HEK293 (cell line): ENCODE data around the gene HS3ST1.

Experiments
- CTCF ChIA-PET: fragments of 350-600 bp; formaldehyde crosslinking; extraction: SDS; loops from one replicate; lab custom pipeline; 2021; ENCODE audit warnings: antibody characterized with exemption; lab: Yijun Ruan, JAX
- POLR2A ChIA-PET: fragments of 300-600 bp; formaldehyde crosslinking; extraction: SDS; loops from one replicate; lab custom pipeline; 2020; ENCODE audit warnings: antibody characterized with exemption, inconsistent platforms; lab: Yijun Ruan, JAX
- H3K27ac ChIP-seq: fragments of 200-500 bp; sonication (Bioruptor generic); 2 replicates; pipeline ENCODE4 v1.5.1; 2014; ENCODE audit warnings: low read depth, low read length, control low read depth, inconsistent platforms; ENCODE audit errors: extremely low read depth
- H3K36me3 ChIP-seq, 2 experiments: fragments of 200-500 bp in 1 of 2; sonication (Bioruptor generic) in 1 of 2; 1 replicate in 1 of 2; 2 replicates in 1 of 2; pipeline ENCODE4 v1.5.1; 2014 to 2017; ENCODE audit warnings: inconsistent platforms in 2 of 2, low read length in 2 of 2; ENCODE audit not compliant: control insufficient read depth in 2 of 2, insufficient read depth in 1 of 2
- H3K4me1 ChIP-seq: fragments of 200-500 bp; sonication (Bioruptor generic); 2 replicates; pipeline ENCODE4 v1.5.1; 2014; ENCODE audit warnings: mild to moderate bottlenecking, low read length, inconsistent platforms; ENCODE audit not compliant: control insufficient read depth, insufficient read depth
- H3K4me3 ChIP-seq: 2 replicates; pipeline ENCODE4 v1.5.1; 2011; ENCODE audit warnings: low read depth, mild to moderate bottlenecking, control low read depth, low read length, moderate library complexity
- H3K9me3 ChIP-seq: fragments of 200-500 bp; sonication (Bioruptor generic); 2 replicates; pipeline ENCODE4 v1.5.1; 2014; ENCODE audit warnings: low read depth, low read length, inconsistent platforms; ENCODE audit not compliant: control insufficient read depth, insufficient read depth
- HOXA7 ChIP-seq: sonication (generic); formaldehyde crosslinking; IDR thresholded peaks from 2 replicates; pipeline ENCODE4 v1.8.1; 2022; ENCODE audit warnings: missing genetic modification reagents, borderline replicate concordance
- OSR2 ChIP-seq: fragments of 450-650 bp; formaldehyde crosslinking; IDR thresholded peaks from 2 replicates; pipeline ENCODE4 v1.5.1; 2016; ENCODE audit warnings: missing biosample characterization, missing genetic modification characterization
- ZFHX2 ChIP-seq: fragments of 450-650 bp; formaldehyde crosslinking; conservative IDR thresholded peaks from 2 replicates; pipeline ENCODE4 v1.5.1; 2016; ENCODE audit warnings: missing biosample characterization, missing genetic modification characterization
- ZFP37 ChIP-seq: fragments of 450-650 bp; formaldehyde crosslinking; IDR thresholded peaks from 2 replicates; pipeline ENCODE4 v1.5.1; 2016; ENCODE audit warnings: missing biosample characterization, missing genetic modification characterization
- ZFP69B ChIP-seq: fragments of 450-650 bp; formaldehyde crosslinking; IDR thresholded peaks from 2 replicates; pipeline ENCODE4 v1.5.1; 2016; ENCODE audit warnings: missing biosample characterization, missing genetic modification characterization
- ZNF24 ChIP-seq: fragments of 450-650 bp; formaldehyde crosslinking; IDR thresholded peaks from 2 replicates; pipeline ENCODE4 v1.5.1; 2016; ENCODE audit warnings: missing biosample characterization, missing genetic modification characterization
- ZXDB ChIP-seq: fragments of 450-650 bp; formaldehyde crosslinking; IDR thresholded peaks from 2 replicates; pipeline ENCODE4 v1.5.1; 2016; ENCODE audit warnings: missing biosample characterization, missing genetic modification characterization
- TF ChIP-seq, protein P1 (sequence below): fragments of 450-650 bp; formaldehyde crosslinking; IDR thresholded peaks from 2 replicates; pipeline ENCODE4 v1.5.1; 2016; ENCODE audit warnings: missing biosample characterization, missing genetic modification characterization, low read depth
- TF ChIP-seq, protein P2 (sequence below): fragments of 450-650 bp; formaldehyde crosslinking; IDR thresholded peaks from 2 replicates; pipeline ENCODE4 v1.5.1; 2017; ENCODE audit warnings: missing biosample characterization, missing genetic modification characterization
- TF ChIP-seq, protein P3 (sequence below): fragments of 450-650 bp; formaldehyde crosslinking; IDR thresholded peaks from 2 replicates; pipeline ENCODE4 v1.5.1; 2017; ENCODE audit warnings: missing biosample characterization, missing genetic modification characterization
- TF ChIP-seq, protein P4 (sequence below): sonication (generic); formaldehyde crosslinking; IDR thresholded peaks from 2 replicates; pipeline ENCODE4 v1.8.1; 2022; ENCODE audit warnings: mild to moderate bottlenecking, moderate library complexity, missing genetic modification reagents
- TF ChIP-seq, protein P5 (sequence below): fragments of 450-650 bp; formaldehyde crosslinking; IDR thresholded peaks from 2 replicates; pipeline ENCODE4 v1.5.0; 2017; ENCODE audit warnings: missing biosample characterization, missing genetic modification characterization, borderline replicate concordance
- TF ChIP-seq, protein P6 (sequence below): fragments of 450-650 bp; formaldehyde crosslinking; conservative IDR thresholded peaks from 2 replicates; pipeline ENCODE4 v1.5.1; 2016; ENCODE audit warnings: low read depth, missing biosample characterization, missing genetic modification characterization
- TF ChIP-seq, protein P7 (sequence below): fragments of 450-650 bp; formaldehyde crosslinking; IDR thresholded peaks from 2 replicates; pipeline ENCODE4 v1.5.1; 2016; ENCODE audit warnings: missing biosample characterization, missing genetic modification characterization

The HS3ST1 gene

DNA sequence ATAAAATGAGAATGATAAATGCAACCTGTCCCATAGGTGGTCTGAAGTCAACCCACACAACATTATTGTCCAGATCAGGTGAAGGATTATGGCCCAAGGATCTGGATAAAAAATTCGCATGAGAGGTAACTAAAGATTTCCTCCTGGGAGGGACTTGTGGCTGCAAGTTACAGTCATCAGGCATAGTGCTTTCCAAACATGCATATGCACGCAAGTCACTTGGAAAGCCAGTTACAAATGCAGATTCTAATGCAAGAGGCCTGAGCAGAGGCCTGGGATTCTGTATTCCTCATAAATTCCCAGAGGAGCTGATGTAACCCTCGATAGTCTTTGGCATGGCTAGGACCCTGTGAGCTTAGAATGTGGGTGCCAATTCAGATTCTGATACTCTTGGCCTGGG, 21.1 kb downstream of the HS3ST1 start:
- Histone ChIP-seq H3K4me1 (no peaks in the 10 kb centered on the region), H3K36me3 (no peaks in the 10 kb centered on the region), H3K27ac (no peak overlapping the region), H3K4me3 (no peak overlapping the region), H3K9me3 (no peaks in the 10 kb centered on the region)
- TF ChIP-seq, protein P1, sequence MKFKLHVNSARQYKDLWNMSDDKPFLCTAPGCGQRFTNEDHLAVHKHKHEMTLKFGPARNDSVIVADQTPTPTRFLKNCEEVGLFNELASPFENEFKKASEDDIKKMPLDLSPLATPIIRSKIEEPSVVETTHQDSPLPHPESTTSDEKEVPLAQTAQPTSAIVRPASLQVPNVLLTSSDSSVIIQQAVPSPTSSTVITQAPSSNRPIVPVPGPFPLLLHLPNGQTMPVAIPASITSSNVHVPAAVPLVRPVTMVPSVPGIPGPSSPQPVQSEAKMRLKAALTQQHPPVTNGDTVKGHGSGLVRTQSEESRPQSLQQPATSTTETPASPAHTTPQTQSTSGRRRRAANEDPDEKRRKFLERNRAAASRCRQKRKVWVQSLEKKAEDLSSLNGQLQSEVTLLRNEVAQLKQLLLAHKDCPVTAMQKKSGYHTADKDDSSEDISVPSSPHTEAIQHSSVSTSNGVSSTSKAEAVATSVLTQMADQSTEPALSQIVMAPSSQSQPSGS (tag by site-specific recombination) = no peak
- TF ChIP-seq, protein P2, sequence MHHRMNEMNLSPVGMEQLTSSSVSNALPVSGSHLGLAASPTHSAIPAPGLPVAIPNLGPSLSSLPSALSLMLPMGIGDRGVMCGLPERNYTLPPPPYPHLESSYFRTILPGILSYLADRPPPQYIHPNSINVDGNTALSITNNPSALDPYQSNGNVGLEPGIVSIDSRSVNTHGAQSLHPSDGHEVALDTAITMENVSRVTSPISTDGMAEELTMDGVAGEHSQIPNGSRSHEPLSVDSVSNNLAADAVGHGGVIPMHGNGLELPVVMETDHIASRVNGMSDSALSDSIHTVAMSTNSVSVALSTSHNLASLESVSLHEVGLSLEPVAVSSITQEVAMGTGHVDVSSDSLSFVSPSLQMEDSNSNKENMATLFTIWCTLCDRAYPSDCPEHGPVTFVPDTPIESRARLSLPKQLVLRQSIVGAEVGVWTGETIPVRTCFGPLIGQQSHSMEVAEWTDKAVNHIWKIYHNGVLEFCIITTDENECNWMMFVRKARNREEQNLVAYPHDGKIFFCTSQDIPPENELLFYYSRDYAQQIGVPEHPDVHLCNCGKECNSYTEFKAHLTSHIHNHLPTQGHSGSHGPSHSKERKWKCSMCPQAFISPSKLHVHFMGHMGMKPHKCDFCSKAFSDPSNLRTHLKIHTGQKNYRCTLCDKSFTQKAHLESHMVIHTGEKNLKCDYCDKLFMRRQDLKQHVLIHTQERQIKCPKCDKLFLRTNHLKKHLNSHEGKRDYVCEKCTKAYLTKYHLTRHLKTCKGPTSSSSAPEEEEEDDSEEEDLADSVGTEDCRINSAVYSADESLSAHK (tag by site-specific recombination) = no peak
- TF ChIP-seq HOXA7 (CRISPR knock-in tag) (no peak), ZFP69B (tag by site-specific recombination) (no peak)
- TF ChIP-seq, protein P3, sequence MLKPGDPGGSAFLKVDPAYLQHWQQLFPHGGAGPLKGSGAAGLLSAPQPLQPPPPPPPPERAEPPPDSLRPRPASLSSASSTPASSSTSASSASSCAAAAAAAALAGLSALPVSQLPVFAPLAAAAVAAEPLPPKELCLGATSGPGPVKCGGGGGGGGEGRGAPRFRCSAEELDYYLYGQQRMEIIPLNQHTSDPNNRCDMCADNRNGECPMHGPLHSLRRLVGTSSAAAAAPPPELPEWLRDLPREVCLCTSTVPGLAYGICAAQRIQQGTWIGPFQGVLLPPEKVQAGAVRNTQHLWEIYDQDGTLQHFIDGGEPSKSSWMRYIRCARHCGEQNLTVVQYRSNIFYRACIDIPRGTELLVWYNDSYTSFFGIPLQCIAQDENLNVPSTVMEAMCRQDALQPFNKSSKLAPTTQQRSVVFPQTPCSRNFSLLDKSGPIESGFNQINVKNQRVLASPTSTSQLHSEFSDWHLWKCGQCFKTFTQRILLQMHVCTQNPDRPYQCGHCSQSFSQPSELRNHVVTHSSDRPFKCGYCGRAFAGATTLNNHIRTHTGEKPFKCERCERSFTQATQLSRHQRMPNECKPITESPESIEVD (tag by site-specific recombination) = no peak
- TF ChIP-seq, protein P4, sequence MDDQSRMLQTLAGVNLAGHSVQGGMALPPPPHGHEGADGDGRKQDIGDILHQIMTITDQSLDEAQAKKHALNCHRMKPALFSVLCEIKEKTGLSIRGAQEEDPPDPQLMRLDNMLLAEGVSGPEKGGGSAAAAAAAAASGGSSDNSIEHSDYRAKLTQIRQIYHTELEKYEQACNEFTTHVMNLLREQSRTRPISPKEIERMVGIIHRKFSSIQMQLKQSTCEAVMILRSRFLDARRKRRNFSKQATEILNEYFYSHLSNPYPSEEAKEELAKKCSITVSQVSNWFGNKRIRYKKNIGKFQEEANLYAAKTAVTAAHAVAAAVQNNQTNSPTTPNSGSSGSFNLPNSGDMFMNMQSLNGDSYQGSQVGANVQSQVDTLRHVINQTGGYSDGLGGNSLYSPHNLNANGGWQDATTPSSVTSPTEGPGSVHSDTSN = no peak
- ChIA-PET POLR2A (no interaction called here), CTCF (interaction anchor here (0.7 kb wide), 1 partner anchor 17 kb away, joined by 3 read pairs; no protein-coding TSS in a partner anchor)

DNA sequence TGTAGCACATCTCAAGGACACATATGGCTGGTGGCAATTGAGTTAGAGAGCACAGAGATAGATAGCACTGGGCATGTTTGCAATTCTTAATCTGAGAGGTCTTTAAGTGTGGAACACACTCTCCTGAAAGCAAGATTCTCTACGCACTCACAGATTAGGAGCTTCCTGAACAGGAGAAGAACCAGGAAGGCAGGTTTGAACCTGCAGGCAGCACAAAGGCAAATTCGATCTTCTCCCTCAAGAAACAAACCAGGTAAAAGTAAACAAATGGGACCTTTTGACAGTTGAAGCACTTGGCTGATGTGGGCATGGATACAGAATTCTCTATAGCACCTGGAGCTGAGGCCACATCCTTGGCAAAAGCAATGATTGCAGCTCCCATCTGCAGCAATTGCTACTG, 24.3 kb downstream of the HS3ST1 start:
- Histone ChIP-seq H3K9me3 (no peaks in the 10 kb centered on the region), H3K36me3 (peaks cover 0 to 3% of the 10 kb centered on the region in 2 experiments; a peak in 1 of 3 replicates), H3K27ac (no peak overlapping the region), H3K4me3 (no peak overlapping the region), H3K4me1 (no peaks in the 10 kb centered on the region)
- TF ChIP-seq ZFHX2 (tag by site-specific recombination) (no peak), ZFP37 (no peak)
- ChIA-PET CTCF (no interaction called here), POLR2A (no interaction called here)

DNA sequence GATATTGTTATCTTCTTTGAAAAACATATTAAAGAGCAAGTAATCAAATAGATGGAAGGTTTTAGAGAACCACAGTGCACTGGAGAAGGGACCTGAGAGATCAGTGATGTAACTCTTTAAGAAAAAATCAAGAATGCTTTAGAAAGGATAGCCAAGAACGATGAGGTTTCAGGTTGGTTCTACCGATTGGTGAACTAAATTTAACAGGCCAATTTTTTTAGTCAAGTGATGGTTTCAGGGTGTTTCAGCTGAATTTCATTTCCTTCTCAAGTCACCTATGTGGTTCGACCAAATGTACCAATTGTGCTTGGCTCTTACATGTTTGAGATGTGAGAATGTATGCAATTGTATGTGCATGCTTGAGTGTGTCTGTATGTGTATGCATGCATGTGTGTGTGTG, 26.5 kb downstream of the HS3ST1 start:
- no peaks in the 10 kb centered on the region for H3K9me3 ChIP-seq
- POLR2A ChIA-PET = no interaction called here
- H3K4me3 ChIP-seq = no peak overlapping the region
- H3K27ac ChIP-seq = no peak overlapping the region
- H3K4me1 ChIP-seq = no peaks in the 10 kb centered on the region
- CTCF ChIA-PET = no interaction called here
- peaks cover 0 to 7% of the 10 kb centered on the region in 2 experiments; a peak in 1 of 3 replicates for H3K36me3 ChIP-seq
- TF ChIP-seq ZNF24 (tag by site-specific recombination) (no peak), ZXDB (tag by site-specific recombination) (no peak), OSR2 (tag by site-specific recombination) (no peak)
- TF ChIP-seq, protein P5, sequence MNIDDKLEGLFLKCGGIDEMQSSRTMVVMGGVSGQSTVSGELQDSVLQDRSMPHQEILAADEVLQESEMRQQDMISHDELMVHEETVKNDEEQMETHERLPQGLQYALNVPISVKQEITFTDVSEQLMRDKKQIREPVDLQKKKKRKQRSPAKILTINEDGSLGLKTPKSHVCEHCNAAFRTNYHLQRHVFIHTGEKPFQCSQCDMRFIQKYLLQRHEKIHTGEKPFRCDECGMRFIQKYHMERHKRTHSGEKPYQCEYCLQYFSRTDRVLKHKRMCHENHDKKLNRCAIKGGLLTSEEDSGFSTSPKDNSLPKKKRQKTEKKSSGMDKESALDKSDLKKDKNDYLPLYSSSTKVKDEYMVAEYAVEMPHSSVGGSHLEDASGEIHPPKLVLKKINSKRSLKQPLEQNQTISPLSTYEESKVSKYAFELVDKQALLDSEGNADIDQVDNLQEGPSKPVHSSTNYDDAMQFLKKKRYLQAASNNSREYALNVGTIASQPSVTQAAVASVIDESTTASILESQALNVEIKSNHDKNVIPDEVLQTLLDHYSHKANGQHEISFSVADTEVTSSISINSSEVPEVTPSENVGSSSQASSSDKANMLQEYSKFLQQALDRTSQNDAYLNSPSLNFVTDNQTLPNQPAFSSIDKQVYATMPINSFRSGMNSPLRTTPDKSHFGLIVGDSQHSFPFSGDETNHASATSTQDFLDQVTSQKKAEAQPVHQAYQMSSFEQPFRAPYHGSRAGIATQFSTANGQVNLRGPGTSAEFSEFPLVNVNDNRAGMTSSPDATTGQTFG (tag by site-specific recombination) = no peak
- TF ChIP-seq, protein P6, sequence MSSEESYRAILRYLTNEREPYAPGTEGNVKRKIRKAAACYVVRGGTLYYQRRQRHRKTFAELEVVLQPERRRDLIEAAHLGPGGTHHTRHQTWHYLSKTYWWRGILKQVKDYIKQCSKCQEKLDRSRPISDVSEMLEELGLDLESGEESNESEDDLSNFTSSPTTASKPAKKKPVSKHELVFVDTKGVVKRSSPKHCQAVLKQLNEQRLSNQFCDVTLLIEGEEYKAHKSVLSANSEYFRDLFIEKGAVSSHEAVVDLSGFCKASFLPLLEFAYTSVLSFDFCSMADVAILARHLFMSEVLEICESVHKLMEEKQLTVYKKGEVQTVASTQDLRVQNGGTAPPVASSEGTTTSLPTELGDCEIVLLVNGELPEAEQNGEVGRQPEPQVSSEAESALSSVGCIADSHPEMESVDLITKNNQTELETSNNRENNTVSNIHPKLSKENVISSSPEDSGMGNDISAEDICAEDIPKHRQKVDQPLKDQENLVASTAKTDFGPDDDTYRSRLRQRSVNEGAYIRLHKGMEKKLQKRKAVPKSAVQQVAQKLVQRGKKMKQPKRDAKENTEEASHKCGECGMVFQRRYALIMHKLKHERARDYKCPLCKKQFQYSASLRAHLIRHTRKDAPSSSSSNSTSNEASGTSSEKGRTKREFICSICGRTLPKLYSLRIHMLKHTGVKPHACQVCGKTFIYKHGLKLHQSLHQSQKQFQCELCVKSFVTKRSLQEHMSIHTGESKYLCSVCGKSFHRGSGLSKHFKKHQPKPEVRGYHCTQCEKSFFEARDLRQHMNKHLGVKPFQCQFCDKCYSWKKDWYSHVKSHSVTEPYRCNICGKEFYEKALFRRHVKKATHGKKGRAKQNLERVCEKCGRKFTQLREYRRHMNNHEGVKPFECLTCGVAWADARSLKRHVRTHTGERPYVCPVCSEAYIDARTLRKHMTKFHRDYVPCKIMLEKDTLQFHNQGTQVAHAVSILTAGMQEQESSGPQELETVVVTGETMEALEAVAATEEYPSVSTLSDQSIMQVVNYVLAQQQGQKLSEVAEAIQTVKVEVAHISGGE (tag by site-specific recombination) = no peak
- TF ChIP-seq, protein P7, sequence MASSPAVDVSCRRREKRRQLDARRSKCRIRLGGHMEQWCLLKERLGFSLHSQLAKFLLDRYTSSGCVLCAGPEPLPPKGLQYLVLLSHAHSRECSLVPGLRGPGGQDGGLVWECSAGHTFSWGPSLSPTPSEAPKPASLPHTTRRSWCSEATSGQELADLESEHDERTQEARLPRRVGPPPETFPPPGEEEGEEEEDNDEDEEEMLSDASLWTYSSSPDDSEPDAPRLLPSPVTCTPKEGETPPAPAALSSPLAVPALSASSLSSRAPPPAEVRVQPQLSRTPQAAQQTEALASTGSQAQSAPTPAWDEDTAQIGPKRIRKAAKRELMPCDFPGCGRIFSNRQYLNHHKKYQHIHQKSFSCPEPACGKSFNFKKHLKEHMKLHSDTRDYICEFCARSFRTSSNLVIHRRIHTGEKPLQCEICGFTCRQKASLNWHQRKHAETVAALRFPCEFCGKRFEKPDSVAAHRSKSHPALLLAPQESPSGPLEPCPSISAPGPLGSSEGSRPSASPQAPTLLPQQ (tag by site-specific recombination) = no peak
